Dendritic cell treated with granulocyte-macrophage colony-stimulating factor and Interleukin-4, amounts not matched to agents 40 ng/mL and 50 ng/mL, for 4 days (primary cell): Measurements from ENCODE around the gene NSF.
"Not testable (repeated sequence)": the region's sequence is repeated elsewhere in the genome, so short reads cannot be mapped to it uniquely, and the experiment has no call there.

ENCODE experiments used
- H3K27ac Mint-ChIP-seq: one replicate; pipeline ENCODE4 v1.8.0; 2022; ENCODE audit warnings: mild to moderate bottlenecking, mixed read lengths
- H3K27me3 Mint-ChIP-seq: one replicate; pipeline ENCODE4 v1.8.0; 2022; ENCODE audit warnings: mild to moderate bottlenecking, mixed read lengths
- H3K36me3 Mint-ChIP-seq: one replicate; pipeline ENCODE4 v1.8.0; 2022; ENCODE audit warnings: low read depth, mixed read lengths
- H3K4me1 Mint-ChIP-seq: one replicate; pipeline ENCODE4 v1.8.0; 2022; ENCODE audit warnings: low read depth, mixed read lengths
- H3K4me3 Mint-ChIP-seq: one replicate; pipeline ENCODE4 v1.8.0; 2022; ENCODE audit warnings: mild to moderate bottlenecking, moderate library complexity, mixed read lengths
- H3K9me3 Mint-ChIP-seq: one replicate; pipeline ENCODE4 v1.8.0; 2022; ENCODE audit warnings: mixed read lengths
- intact Hi-C: fragments of 100-400 bp; cut with micrococcal nuclease; formaldehyde crosslinking; loops from one replicate; pipeline ENCODE4 v1.15.0; 2022

Gene NSF

DNA sequence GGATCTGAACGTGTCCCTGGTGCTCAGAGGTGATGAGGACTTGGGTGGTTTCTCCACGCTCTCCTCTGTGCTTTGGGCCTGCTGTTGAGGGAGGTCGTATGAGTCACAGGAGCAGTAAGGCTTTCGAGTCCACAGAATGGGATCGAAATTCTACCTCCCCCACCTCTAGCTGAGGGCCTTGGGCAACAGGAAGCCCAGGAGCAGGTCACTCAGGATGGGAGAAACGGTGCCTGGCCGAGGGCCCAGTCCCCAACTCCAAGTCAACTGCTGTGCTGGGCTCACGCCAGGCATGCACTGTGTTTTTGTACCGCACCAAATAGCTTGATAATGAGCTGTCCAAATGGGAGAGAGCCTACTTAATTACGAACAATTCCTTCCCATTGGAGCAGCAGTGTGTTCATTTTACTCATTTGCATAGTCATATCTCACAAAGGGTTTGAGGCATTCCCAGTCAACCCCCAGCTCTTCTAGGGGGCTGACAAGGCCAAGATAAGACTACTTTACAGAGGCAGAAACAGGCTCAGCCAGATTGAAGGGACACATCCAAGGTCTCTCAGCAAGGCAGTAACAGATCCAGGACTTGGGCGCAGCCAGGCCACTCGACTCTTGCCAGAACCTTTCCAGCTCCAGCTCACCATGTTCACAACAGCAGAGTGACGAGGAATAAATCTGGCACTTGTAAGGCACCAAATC, 174.4 kb downstream of the NSF start:
- intact Hi-C loops: no loop called here
- no peak overlapping the region for H3K4me3 Mint-ChIP-seq
- peaks cover 34% of the 10 kb centered on the region for H3K27me3 Mint-ChIP-seq
- H3K27ac Mint-ChIP-seq: no peak overlapping the region
- peaks cover 8% of the 10 kb centered on the region for H3K4me1 Mint-ChIP-seq
- no peaks in the 10 kb centered on the region for H3K9me3 Mint-ChIP-seq
- peaks cover under 1% of the 10 kb centered on the region for H3K36me3 Mint-ChIP-seq

DNA sequence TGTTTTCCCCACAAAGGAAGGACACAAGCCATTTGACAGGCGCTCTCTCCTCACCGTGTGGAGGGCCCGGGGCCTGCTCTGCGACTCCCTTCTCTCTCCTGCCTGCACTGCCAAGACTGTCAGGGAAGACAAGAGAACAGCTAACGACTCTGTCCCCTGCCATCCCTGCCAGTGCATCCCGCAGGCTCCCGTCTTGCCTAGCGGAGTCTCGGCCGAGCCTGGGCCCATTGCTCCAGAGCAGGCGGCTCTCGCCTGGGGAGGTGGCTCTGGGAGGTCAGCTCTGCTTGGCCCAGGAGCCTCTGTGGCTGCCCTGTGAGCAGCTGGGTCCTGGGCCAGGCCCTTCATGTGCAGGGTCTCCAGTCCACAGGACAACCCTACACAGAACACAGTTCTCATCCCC, 175.0 kb downstream of the NSF start:
- Mint-ChIP-seq H3K4me1 (peaks cover 12% of the 10 kb centered on the region), H3K9me3 (no peaks in the 10 kb centered on the region), H3K27ac (no peak overlapping the region), H3K27me3 (peaks cover 40% of the 10 kb centered on the region), H3K36me3 (no peaks in the 10 kb centered on the region), H3K4me3 (no peak overlapping the region)
- intact Hi-C loops: no loop called here

DNA sequence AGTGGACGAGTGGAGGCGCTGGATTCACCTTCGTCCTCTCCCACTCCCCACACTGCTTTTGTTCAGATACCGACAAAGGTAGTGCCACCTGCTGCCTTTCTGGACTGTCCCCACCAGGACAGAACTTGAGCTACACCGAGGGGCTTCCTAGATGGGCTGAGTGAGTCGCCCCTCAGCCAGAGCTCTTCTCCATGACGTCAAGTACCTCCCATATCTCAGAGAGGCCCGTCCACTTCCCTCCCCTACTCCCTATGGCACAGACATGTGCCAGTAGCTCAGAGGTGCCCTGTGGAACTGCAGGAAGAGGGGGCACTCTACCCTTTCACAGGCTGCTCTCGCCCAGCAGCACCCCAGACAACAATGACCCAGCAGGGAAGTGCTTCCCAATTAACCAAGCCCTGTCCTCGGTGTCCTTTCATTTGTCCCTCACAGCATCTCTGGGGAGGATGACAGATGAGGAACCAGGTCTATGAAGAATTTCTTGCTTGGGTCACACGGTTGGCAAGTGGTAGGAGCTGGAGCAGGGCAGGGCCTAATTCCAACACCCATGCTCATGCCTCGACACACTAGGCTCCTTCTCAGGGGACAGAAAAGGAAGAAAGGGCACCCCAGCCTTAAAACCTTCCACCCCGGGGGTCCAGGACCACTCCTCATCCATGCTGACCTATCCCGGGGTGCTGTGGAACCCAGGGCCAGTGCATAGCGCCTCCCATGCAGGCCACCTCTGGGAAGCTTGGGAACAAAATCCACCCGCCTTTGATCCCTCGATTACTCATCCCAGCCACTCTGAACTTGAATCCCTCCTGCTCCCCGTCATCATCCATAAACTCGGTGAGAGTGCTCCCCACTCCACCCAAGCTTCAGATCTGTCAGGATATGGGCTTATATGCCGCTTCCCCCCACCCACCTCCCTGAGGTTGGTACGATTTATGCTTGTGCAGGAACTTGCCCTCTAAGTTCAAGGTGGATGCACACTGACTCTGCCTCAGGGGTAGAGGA, 176.3 kb downstream of the NSF start:
- H3K4me1 Mint-ChIP-seq: peaks cover 17% of the 10 kb centered on the region
- H3K9me3 Mint-ChIP-seq: no peaks in the 10 kb centered on the region
- no peak overlapping the region for H3K27ac Mint-ChIP-seq
- H3K4me3 Mint-ChIP-seq: no peak overlapping the region
- intact Hi-C loops: no loop called here
- peaks cover 46% of the 10 kb centered on the region for H3K27me3 Mint-ChIP-seq
- no peaks in the 10 kb centered on the region for H3K36me3 Mint-ChIP-seq

DNA sequence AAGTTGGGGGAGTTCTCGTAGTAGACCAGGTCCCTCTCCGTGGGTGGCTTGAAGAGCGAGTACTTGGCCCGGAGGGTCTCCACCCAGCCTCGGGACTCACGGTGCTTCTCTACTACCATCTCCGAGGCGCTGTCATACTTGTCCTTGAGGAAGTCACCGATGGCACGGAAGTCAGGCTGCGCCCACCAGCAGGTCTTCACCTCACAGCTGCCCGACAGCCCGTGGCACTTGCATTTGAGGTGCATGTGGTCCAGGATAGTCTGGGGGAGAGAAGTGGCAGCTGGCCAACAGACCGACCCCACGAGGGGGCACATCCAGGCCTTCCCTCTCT, 178.0 kb downstream of the NSF start:
- H3K27ac Mint-ChIP-seq: no peak overlapping the region
- no peak overlapping the region for H3K4me3 Mint-ChIP-seq
- no peaks in the 10 kb centered on the region for H3K9me3 Mint-ChIP-seq
- peaks cover 63% of the 10 kb centered on the region for H3K27me3 Mint-ChIP-seq
- H3K36me3 Mint-ChIP-seq: no peaks in the 10 kb centered on the region
- intact Hi-C loops: no loop called here
- peaks cover 17% of the 10 kb centered on the region for H3K4me1 Mint-ChIP-seq

DNA sequence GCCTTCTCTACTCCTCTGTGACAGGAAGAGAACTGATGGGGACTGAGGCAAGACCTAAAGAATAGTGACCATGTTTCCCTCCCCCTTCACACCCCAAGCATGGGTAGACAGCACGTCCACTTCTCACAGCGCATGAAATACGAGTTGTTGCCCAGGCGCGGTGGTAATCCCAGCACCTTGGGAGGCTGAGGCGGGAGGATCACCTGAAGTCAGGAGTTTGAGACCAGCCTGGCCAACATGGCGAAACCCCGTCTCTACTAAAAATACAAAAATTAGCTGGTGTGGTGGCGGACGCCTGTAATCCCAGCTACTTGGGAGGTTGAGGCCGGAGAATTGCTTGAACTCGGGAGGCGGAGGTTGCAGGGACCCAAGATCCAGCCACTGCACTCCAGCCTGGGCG, 178.4 kb downstream of the NSF start:
- H3K27ac Mint-ChIP-seq, H3K4me3 Mint-ChIP-seq, H3K9me3 Mint-ChIP-seq, H3K36me3 Mint-ChIP-seq, intact Hi-C loops: not testable (repeated sequence)
- Mint-ChIP-seq H3K27me3 (peaks cover 67% of the 10 kb centered on the region), H3K4me1 (peaks cover 17% of the 10 kb centered on the region)

DNA sequence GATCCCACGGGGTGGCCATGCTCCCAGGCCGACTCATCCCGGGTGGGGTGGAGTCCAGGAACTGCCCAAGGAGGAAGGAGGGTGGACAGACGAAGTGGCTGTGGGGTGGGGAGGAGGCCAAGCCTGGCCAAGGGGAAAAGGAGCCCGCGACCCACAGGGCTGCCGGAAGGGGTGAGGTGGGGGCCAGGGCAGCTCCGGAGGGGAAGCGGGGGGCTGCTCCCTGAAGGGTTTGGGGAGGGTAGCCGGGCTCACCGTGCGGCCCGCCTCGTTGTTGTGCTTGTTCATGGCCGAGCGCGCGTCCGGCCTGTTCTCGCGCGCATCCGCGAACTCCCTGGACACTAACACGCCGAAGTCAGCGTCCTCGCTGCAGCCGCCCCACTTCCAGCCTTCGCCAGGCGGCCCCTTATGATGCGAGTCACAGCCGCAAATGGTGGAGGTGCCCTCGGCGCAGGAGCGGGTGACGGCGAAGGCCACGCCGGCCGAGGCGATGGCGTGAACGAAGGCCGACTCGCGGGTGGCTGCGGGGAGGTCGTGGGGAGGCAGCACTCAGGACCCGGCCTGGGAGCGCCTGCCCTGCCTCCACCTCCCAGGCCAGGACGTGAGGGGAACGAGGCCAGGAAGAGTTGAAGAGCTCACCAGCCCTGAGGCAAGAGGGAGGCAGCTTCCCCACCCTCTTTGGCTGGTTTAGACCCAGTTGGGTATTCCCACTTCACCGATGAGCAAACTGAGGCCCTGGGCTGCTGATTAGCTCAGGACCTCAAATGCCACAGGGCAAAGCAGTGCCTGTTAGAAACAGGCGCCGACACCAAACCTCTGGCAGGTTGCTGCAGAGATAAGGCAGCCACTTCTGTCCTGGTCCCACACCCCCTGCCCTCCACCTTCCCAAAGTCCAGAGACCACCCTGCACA, 179.3 kb downstream of the NSF start:
- H3K27ac Mint-ChIP-seq: no peak overlapping the region
- peaks cover 76% of the 10 kb centered on the region for H3K27me3 Mint-ChIP-seq
- peak overlapping the region; percentile 55 for H3K4me3 Mint-ChIP-seq
- intact Hi-C loops: no loop called here
- peaks cover 17% of the 10 kb centered on the region for H3K4me1 Mint-ChIP-seq
- H3K9me3 Mint-ChIP-seq: no peaks in the 10 kb centered on the region
- H3K36me3 Mint-ChIP-seq: no peaks in the 10 kb centered on the region

DNA sequence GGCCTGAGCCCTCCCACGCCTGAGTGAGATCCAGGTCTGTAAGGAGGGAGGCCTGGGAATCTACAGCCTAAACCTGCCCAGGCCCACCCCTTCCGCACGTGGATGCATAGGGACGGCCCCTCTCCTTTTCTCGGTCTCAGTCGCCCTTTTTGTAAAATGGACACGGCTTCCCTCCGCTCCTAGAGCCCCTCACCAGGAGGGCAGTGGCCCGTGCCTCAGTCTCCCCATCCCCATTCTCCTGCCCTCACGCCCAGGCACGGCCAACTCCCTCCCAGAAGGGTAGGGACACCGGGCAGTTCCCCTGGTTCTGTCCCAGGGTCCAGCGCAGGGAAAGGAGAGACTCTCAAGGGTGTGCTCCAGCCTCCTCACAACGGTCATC, 180.0 kb downstream of the NSF start:
- intact Hi-C loops: no loop called here
- Mint-ChIP-seq H3K36me3 (no peaks in the 10 kb centered on the region), H3K27me3 (peaks cover 81% of the 10 kb centered on the region), H3K9me3 (no peaks in the 10 kb centered on the region), H3K27ac (no peak overlapping the region), H3K4me3 (no peak overlapping the region), H3K4me1 (peaks cover 17% of the 10 kb centered on the region)

DNA sequence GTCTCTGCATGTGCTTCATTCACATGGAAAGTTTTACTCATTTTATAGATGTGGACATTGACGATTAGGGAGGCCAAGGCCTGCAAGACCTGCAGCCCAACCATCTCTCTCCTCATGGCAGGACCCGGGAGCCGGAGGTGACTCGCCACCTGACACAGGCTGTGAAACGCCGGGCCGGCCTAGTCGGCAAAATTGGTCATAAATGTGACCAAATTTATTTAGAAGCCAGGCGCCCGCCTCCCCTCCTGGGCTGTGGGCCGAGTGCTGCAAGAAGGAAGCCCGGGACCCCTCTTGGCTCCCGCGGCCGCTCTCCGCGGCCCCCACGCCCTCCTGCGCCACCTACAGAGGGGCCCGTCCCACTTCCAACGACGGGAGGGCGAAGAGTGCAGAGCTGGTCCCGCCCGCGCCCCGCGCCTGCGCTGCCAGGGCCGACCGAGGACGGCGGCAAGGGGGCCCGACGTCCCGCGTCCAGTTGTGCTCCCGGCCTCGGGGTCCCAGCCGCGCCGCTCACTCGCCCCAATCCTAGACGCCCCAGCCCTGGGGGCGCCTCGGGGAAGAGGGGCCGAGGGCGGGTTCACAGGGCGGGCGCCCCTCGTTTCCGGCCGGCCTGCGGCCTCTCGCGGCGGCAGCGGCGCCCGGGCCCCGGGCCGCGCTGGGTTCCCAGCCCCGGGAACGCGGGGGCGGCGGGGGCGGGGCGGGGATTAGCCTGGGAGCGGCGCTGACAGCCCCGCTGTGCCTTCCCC, 180.5 kb downstream of the NSF start:
- H3K9me3 Mint-ChIP-seq: no peaks in the 10 kb centered on the region
- H3K4me3 Mint-ChIP-seq: peak overlapping the region; percentile 42

DNA sequence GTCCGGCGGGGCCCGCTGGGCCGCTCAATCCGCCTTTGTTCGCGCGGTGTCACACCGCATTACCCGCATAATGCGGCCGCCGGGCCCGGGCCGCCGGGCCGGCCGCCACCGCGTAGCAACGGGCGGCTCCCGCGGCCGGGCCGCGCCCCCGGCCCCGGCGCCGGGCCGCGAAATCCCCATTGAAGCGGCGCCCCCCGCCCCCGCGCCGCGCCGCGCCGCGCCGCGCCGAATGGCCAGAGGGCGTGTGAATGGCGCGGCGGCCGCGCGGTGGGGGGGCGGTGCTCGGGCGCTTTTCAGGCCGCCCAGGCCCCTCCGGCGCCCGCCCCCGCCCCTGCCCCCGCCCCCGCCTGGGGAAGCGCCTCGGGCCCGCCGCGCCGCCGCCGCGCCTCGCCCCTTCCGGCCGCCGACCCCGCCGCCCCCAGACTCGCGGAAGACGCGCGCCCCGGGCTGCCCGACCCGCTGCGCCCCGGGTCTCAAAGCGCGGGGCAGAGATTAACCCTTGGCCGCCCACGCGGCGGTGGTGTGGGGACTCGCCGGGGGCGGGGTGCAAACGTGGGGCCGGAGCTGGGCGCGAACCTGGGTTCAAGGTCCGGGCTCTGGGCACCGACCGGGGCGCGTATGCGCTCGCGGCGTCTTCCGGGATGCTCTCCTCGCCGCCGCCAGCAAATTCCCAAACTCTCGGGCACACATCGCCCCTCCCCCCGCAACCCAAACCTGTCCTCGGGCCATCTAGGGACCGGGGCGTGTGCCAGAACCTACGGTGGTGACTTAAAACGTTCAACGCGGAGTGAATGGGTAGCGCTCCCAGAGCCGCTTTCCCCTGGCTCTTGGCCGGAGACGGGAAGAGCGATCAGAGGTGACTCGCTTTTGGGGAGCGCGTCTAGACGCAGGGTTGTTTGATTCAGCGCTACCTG, 181.3 kb downstream of the NSF start:
- Mint-ChIP-seq H3K4me3 (peak overlapping the region; percentile 57), H3K9me3 (no peaks in the 10 kb centered on the region), H3K27ac (no peak overlapping the region), H3K4me1 (peaks cover 17% of the 10 kb centered on the region), H3K36me3 (no peaks in the 10 kb centered on the region), H3K27me3 (peaks cover 84% of the 10 kb centered on the region)
- intact Hi-C loops: no loop called here

More for the DNA sequence above, 180.5 kb downstream of the NSF start:
- H3K27me3 Mint-ChIP-seq: peaks cover 81% of the 10 kb centered on the region
- no peak overlapping the region for H3K27ac Mint-ChIP-seq
- no peaks in the 10 kb centered on the region for H3K36me3 Mint-ChIP-seq
- intact Hi-C loops: no loop called here
- H3K4me1 Mint-ChIP-seq: peaks cover 17% of the 10 kb centered on the region

DNA sequence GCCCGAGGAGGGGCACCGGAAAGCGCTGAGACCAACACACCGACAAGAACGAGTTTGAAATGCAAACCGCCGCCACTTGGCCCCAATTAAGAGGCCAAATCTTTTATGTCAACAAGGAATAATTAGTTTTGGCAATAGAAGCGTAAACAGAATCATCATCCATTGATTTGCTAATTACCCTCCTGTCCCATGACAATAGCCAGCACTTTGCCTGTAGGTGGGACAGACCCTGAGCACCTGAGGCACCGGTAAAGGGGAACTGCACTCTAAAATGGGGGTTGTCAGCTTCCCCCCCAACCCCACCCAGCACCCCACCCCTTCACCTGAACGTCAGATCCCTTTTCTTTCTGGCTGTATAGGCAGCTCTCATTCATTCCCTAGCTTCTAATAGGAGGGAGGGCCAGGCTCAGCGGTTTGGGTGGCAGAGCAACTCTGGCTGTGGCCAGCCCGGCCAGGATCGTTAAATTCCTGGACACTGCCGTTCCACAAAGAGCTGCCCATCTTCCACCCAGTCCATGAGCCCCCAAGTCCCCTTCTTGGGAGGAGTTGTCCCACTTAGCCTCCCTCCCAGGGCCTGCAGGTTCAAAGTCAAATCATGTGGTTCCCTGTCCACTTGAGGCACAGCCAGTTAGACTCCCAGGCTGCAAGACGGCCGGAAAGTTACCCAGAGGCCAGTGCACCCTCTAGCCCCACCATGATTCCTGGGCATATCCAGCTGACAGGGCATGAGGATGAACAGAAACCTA, 182.2 kb downstream of the NSF start:
- intact Hi-C loops: no loop called here
- H3K4me3 Mint-ChIP-seq: no peak overlapping the region

DNA sequence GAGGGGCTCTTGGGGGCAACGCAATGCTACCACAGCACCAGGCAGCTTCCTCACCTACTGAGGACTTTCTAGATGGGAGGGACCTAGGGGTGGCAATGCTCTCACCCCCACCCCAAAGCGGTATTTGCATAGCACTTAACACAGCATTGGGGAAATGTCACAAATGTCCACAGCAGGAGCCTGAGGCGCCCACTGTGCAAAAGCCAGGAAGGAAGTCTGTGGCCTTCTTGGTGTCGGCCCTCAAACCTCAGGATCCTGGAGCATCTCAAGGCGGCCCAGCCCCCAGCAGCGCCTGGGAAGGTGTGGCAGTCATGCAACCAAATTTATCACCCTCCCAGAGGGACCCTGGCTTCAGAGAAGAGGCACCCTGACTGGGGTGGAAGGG, 182.7 kb downstream of the NSF start:
- intact Hi-C loops: no loop called here

More for the DNA sequence above, 182.2 kb downstream of the NSF start:
- Mint-ChIP-seq H3K27me3 (peaks cover 83% of the 10 kb centered on the region), H3K27ac (no peak overlapping the region), H3K4me1 (peaks cover 17% of the 10 kb centered on the region), H3K36me3 (no peaks in the 10 kb centered on the region), H3K9me3 (no peaks in the 10 kb centered on the region)

DNA sequence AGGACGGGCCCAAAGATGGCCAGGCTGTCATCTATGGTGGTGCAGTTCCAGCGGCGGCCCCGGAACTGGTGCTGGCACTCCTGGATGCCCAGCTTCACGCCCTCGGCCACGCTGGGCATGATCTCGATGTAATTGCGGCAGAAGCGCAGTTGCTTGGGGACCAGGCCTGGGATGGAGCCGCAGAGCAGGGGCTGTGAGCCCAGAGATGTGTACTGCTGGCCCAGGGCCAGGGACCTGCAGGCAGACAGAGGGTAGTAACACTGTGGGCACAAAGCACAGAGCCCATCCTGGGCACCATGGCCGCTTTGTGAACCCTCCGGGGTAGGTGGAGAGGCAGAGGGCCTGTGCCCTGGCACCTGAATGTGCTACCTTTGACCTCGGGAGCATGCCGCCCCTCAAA, 183.2 kb downstream of the NSF start:
- peaks cover 84% of the 10 kb centered on the region for H3K27me3 Mint-ChIP-seq
- no peaks in the 10 kb centered on the region for H3K36me3 Mint-ChIP-seq
- no peak overlapping the region for H3K4me3 Mint-ChIP-seq
- H3K4me1 Mint-ChIP-seq: peaks cover 17% of the 10 kb centered on the region
- no peaks in the 10 kb centered on the region for H3K9me3 Mint-ChIP-seq
- intact Hi-C loops: no loop called here
- no peak overlapping the region for H3K27ac Mint-ChIP-seq

More for the DNA sequence above, 182.7 kb downstream of the NSF start:
- H3K36me3 Mint-ChIP-seq: no peaks in the 10 kb centered on the region
- no peaks in the 10 kb centered on the region for H3K9me3 Mint-ChIP-seq
- no peak overlapping the region for H3K4me3 Mint-ChIP-seq
- no peak overlapping the region for H3K27ac Mint-ChIP-seq
- peaks cover 17% of the 10 kb centered on the region for H3K4me1 Mint-ChIP-seq
- peaks cover 84% of the 10 kb centered on the region for H3K27me3 Mint-ChIP-seq
